GM18861 (cell line): ENCODE data around the gene TMC2.

Experiments
- ATAC-seq: cut with Tn5 transposase; IDR thresholded peaks from one replicate; pipeline ENCODE4 v1.9.1; 2021; ENCODE audit not compliant: unreplicated experiment

The TMC2 gene

GRCh38 chr20:2576317-2576727, 39.9 kb downstream of the TMC2 start:
- no peak for ATAC-seq

GRCh38 chr20:2578475-2579192, 42.3 kb downstream of the TMC2 start:
- no peak for ATAC-seq

- ATAC-seq: no peak
Measured at GRCh38 chr20:2585811-2586210, 49.4 kb downstream of the TMC2 start.

GRCh38 chr20:2593756-2594155, 57.4 kb downstream of the TMC2 start:
- no peak for ATAC-seq

- no peak for ATAC-seq
Measured at GRCh38 chr20:2595076-2595475, 58.7 kb downstream of the TMC2 start.

DNA sequence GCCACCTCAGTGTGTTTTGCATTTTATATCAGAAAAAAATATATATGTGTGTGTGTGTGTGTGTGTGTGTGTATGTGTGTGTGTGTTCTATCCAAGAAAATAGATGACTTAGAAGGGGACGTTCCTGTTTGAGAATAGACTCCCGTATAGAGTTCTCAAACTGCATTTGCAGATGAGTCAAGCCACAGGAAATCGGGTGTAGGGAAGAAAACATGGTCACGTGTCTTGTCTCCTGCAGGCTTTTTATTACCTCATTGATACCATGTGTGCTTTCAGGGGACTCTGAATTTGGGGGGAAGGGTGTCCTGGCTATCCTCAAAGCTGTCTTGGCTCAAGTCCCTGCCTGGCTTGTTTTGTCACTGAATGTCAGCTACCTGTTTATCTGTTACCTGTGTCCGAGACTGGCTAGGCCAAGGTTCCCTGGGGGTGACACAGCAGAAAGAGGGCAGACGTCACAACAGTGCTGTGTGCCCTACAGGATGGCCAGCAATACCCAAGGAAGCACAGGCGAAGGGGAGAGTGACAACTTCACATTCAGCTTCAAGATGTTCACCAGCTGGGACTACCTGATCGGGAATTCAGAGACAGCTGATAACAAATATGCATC, 60.4 kb downstream of the TMC2 start:
- no peak for ATAC-seq

DNA sequence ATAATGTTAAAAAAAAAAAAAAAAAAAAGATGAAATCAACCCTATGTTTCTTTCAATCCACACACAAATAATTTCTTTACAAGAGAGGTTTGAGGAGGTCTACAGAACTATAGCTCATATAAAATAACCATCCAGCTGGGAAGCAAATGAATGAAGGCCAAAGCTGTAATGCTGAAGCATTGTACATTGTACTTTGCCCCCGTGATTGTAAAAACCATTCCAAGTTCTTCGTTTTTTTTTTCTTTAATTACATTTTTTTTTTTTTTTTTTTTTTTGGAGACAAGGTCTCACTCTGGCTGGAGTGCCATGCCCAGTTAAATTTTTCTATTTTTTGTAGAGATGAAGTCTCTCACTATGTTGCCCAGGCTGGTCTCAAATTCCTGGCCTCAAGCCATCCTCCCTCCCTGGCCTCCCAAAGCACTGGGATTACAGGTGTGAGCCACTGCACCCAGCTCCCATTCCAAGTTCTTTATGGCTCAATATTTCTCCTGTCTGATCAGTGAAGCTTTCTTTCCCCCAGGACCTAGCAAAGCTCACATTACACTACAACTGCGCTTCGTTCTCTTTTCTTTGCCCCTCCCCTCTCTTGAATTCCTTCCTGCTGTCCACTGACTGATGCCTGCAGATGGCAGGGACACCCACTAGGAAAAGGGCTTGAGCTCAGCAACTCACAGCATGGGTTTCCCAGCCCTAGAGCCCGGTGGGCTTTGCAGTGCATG, 63.1 kb downstream of the TMC2 start:
- no peak for ATAC-seq

- no peak for ATAC-seq
Measured at GRCh38 chr20:2602046-2602735, 65.8 kb downstream of the TMC2 start.

- ATAC-seq: no peak
Measured at GRCh38 chr20:2602746-2603145, 66.4 kb downstream of the TMC2 start.

GRCh38 chr20:2603816-2604505, 67.6 kb downstream of the TMC2 start:
- ATAC-seq: no peak

DNA sequence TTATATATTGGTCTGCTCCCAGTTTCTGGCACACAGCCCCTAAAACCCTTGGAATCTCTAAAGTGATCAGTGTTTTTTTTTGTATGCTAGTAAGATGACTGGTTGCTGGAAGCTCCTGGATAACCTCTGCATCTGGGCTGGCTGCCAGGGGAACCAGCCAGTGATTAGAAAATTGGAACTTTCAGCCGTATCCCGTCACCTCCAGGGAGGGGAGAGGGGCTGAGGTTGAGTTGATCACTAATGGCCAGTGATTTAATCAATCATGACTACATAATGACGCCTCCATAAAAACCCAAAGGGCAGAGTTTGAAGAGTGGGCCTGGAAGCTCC, 68.1 kb downstream of the TMC2 start:
- no peak for ATAC-seq

DNA sequence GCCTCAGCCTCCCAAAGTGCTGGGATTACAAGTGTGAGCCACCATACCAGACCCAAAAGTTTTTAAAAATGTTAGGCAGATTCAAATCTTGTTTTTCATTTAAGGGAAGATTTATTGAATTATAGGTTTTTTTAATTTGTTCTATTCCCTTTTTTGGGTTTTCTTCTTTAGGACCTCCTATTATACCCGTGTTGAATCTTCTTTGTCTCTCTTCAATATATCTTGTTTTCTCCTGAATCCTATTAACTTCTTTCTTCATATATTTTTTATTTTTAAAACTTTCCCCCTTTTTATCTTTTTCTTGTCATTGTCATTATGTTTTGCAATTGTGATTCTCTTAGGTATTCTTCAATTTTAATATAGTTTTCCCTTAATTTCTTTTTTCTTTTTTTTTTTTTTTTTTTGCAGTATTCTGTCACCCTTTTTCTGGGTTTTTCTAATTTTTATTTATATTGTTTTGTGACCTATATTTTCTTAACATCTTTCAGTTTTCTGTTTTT, 70.2 kb downstream of the TMC2 start:
- ATAC-seq: no peak

DNA sequence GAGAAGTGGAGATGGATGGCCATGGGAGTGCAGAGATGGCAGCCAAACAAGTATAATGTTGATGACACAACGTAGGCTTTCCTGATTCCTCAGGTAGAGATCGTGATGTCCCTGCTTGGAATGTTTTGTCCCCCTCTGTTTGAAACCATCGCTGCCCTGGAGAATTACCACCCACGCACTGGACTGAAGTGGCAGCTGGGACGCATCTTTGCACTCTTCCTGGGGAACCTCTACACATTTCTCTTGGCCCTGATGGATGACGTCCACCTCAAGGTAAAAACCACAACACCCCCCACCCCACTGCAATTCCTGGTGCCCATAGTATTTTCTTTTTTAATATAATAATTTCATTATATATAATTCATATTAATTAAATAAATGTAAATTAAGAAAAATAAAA, 74.0 kb downstream of the TMC2 start:
- no peak for ATAC-seq

GRCh38 chr20:2610941-2611720, 74.8 kb downstream of the TMC2 start:
- ATAC-seq: no peak

- ATAC-seq: no peak
Measured at GRCh38 chr20:2612073-2612472, 75.7 kb downstream of the TMC2 start.

DNA sequence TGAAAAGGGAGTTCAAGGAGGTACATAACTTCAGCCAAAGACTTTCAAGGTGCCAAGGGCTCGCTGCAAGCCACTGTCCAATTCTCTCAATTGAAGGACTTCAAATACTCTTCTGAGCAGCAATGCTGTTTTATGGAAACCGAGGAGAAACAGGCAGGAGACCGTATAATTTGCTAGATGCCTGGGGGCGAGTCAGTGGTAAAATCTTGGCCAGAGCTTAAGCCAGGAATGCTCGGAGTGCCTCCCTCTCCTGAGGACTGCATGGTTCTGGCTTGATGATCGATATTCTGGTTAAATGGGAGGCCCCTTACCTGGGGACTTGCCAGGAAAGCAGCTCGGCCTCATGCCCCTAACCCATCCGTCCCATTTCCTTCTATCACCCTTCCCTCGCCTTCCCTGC, 80.3 kb downstream of the TMC2 start:
- ATAC-seq: no peak

- no peak for ATAC-seq
Measured at GRCh38 chr20:2617099-2617714, 80.8 kb downstream of the TMC2 start.

DNA sequence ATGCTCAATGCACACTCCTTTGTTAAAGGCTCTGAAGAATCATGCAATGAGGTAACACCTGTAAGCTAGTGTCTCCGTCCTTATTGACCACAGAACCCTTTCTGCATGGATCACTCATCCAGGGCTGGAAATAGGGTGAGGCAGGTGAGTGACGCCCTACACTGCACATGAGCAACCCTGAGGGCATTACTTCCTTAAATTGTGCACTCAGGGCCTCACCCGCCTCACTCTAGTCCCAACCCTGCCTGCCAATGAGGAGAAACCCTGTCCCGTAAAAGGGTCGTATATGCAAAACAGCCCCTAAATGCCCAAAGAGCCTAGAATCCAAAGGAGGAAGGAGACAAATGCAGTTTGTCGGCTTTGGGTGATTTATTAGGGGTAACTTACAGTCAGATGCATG, 82.4 kb downstream of the TMC2 start:
- no peak for ATAC-seq

GRCh38 chr20:2619337-2619736, 83.0 kb downstream of the TMC2 start:
- no peak for ATAC-seq
